GM19328 (cell line): ENCODE results near the gene PARD3B.

ENCODE experiments used
- ATAC-seq: cut with Tn5 transposase; IDR thresholded peaks from one replicate; pipeline ENCODE4 v1.9.1; 2021; ENCODE audit warnings: mild to moderate bottlenecking, moderate library complexity; ENCODE audit not compliant: unreplicated experiment

The PARD3B gene

DNA sequence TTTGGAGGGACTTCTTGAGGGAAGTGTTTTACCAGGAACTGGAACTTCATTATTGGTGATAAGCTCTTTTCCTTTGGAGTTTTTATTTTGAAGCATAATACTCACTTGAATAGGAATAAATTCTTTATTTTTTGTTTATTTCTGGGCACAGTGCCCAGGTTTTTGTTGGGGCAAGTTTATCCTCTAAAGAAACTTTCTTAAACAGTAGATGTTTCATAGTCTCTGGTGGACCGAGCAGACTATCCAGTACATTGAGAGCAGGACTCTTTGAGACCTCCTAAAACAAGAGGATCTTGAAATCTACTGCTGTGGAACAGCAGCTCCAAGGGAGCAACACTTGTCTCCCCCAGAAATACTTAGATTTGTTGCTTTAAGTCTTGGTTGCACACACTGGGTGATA lies 109.4 kb downstream of the PARD3B start:
- ATAC-seq, result no peak

DNA sequence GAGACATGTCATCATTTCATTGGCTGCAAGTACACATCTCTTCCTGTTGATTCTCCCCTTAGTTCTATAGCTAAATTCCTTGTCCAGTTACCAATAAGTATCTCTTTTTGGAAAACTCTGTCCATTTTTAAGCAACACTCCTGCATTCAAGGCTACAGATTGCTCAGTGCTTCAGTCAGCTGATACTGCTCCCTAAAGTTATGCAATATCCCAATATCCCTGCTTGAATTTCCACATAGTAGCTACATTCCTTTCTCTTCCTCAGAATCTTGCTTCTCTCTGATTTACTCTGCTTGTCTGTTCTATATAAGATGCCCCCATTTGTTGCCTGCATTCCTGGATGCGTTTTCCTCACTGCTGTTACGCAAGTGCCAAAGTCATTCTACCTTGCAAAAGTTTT lies 109.8 kb downstream of the PARD3B start:
- no peak for ATAC-seq

DNA sequence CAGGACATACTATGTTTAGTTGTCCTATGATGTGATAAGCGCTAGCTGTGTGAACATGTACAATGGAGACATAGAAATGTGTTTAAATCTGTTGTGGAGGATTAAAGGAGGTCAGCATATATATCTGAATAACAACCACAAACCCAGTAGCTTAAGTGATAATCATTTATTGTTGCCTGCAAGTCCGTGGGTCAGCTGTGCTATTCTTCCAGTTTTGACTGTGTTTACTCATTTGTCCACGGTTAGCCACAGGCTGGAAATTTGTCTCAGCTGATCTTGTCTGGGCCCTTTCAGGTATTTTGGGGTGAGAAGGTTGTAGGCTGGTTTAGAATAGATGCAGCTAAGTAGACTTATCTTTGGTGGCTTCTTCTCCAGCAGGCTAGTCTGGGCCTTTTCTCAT lies 110.4 kb downstream of the PARD3B start:
- no peak for ATAC-seq

DNA sequence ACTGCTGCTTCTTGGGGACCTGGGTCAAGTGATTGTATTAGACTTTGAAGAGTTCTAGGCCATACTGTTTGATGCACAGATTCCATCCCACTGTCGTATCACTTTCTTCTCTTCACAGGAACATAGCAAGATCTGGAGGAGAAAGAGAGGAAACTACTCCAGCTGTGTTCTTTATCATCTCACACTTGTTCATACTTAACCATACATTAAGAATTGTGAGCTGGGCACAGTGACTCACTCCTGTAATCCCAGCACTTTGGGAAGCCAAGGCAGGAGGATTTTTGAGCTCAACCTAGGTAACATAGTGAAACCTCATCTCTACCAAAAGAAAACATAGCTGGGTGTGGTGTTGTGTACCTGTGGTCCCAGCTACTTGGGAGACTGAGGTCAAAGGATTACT lies 111.7 kb downstream of the PARD3B start:
- no peak for ATAC-seq

DNA sequence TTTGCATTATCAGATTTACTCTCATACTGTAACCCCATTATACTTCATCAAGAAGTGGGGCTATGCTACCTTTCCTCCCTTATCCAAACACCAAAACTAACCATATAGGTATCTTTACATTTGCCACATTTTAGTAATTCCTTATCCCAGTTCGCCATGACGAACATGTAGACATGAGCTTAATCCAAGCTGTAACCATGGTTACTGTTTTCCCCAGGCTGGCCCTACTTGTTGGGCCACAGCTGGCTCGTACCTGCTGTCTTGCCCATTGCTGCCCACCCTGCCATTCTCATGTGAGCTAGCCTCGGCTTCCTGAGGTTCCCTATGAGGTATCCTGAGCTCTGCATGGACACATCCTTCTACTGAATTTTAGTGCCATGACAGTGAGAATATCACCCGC lies 117.7 kb downstream of the PARD3B start:
- ATAC-seq, result no peak

DNA sequence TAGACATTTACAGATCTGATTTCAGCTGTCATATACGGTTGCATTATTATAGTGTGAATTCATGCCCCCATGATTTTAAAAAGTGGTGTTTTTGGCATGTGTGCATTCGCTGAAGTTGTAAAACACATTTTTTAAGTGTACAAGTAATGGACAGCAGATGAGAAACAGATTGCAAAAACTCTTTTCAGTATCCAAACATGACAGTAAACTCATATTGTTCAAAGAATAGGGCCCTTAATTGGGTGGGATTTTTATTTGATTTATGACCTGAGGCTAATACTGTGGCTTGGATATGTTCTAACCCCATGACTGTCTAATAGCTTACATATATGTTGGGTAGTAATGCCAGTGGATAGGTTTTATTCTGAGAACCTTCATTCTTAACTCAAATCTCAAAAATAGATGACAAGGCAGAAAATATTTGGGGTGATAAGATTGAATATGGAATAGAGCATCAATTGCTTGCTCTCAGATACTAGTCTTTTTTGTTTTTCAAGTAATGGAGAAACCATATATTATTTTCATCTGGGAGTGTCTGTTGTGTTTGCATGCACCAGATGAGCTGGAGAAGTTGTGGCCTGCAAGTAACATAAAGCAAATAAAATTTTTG lies 118.6 kb downstream of the PARD3B start:
- ATAC-seq, result no peak

DNA sequence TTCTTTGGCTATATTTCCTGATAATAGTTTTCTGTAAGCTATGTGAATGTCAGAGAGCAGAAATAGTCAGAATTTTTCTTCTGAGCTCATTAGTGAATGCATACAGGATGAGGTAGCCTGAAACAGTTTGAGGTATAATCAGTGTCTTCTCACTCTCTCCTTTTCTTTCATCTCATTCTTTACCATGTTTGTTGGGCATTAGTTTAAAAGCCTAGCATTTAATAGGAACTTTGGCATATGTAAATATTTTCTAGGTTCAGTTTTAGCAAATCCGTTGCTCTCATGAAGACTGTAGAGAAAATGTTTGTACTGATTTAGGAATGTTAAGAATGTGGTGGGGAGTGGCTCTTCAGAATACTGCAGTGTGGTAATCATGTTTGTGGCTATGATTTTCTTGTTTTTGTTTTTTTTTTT lies 119.4 kb downstream of the PARD3B start:
- no peak for ATAC-seq

DNA sequence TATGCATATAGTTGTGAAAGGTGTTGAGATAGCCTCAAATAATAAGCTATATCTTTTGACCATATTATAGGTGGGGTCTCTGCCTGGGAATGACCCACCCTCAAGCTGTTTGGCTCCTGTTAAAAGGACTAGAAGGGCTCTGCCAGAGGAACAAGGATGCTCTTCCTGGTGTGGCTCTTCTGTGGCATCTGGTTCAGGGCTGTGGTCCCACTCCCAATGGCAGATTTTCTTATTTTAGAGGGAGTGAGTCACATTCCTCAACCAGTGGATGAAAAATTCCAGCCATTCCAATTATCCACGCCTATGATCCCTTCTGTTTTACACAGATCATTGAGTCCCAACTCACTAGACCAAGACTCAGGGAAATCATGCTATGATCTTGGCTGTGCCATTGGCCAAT lies 119.9 kb downstream of the PARD3B start:
- no peak for ATAC-seq

DNA sequence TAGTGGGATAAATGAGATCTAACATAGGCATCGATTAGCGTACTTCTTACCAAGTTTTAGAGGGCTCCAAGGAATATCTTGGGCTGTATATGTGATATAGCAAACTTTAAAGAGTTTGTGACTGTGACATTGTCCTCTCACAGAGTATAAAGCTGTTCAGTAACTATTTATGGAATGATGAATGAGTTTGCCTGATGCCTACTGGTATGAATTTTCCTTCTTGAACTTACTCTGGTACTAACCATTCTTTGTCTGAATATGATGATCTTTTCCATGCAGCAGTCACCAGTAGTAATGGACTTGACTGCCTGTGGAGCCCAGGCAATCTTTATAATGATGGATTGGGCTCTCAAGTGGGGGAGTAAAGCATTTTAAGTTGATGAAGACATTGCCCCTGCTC lies 120.5 kb downstream of the PARD3B start:
- no peak for ATAC-seq

DNA sequence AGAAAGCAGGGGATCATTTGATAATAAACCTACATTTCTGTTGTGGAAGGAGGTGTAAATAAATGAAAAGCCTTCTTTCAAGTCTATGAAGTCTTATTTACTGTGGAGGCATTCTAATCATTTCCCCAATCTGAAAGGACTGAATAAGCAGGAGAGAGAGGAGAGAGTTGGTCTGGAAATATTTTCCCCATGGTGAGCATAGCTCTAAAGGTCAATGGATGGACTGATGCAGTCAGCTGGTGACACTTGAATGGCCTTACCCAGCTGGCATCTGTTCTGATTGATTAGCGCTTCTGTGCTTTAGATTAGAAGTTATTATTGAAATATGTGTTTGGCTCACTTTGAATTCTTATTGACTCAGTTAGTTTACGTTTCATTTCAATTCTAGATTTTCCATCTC lies 122.7 kb downstream of the PARD3B start:
- no peak for ATAC-seq

DNA sequence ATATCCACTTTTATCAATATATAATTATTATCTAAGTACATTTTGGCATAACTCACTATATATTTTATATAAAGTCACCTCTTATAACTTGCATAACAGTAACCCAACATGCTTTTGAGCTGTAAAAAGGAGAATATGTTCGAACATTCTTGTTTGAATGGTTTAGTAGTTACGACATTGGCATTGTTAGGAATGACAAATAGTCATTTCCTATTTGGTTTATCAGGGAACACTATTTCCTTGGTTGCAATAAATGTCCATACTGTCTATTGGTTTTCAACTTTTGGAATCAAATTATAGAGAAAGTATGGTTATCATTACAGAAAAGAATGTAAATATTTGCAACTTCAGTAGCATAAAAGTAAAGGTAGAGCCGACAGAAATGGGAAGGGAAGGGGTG lies 124.1 kb downstream of the PARD3B start:
- ATAC-seq, result no peak

DNA sequence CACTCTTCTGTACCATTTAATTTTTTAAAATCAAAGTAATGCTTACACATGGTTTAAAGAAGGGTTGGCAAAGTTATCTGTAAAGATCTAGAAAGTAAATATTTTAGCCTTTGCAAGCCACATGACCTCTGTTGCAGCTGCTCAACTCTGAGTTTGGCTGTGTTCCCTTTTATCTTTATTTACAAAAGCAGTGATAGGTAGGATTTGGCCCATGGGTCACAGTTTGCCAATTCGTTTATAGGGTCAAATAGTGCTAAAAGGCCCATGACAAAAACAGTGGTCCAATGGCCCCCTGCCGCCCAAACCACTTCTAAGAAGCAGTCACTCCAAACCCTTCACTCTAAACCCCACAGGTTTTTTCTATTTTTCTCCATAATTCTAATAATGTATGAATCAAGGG lies 124.8 kb downstream of the PARD3B start:
- ATAC-seq, result no peak

DNA sequence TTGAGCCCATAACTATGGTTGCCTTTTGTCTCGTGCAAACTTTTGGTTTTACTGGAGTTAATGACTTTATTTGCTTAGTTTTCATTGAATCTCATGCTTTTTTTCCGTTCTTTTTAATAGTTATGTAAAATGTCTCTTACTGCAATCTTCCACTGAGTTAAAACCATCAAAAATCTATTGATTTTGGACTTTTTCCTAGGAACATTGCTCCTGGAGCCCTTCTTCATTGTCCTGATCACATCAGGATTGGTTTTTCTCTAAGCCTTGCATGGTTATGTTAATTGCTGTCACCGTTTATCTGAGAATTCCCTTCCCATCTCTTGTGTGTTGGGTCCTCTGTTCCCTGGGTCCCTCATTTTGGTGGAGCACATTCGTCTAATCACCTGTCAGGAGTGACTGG lies 125.5 kb downstream of the PARD3B start:
- ATAC-seq, result no peak

DNA sequence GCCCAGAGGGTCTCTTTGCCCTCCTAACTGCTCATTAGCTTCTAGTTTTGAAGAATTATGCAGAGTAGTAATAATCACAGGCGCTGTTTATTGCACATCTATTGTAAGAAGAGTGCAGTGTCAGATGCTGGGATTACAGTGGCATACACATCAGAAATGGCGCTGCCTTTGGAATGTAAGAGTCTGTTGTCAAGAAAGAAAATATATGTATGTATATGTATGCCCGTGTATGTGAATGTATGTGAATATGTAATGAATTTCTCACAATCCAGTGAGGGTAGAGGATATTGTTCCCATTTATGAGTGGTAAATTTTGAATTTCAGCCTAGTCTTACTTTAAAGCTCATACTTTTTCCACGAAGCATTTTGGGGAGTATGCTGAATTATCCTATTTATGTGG lies 127.5 kb downstream of the PARD3B start:
- no peak for ATAC-seq

DNA sequence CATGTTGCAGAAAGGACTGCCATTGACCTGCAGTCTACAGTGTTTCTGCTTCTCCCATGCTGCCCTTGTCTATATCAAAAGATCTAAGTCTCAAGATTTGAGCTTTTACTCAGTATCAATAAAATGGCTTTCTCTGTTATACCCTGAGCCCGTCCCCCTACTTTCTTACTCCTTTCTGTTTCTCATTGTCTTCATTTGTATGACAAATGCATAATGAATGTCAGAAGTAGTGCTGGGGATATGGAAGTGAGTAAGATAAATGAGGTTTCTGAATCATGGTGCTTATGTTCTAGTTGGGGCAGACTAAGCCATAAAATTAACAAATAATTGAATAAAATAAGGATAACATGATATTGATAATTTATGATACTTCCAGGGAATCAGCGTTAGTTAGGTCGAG lies 128.6 kb downstream of the PARD3B start:
- ATAC-seq, result no peak

DNA sequence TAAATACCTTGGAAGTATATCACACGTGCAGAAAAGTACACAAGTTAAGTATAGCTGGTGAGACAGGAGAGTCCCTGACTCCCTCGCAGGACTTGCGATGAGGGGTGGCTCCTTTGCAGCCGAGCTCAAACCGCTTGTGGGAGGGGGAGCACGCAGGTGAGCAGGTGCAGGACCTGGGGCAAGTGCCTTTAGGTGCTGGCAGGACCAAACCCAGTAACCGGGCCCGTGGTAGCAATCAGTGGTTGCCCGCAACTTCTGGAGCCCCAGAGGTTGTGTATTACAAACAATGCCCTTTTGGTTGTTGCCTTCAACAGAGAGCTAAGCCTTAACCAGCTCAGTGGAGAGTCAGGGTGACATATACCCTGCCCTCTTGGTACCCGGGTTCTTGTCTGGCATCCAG lies 132.8 kb downstream of the PARD3B start:
- no peak for ATAC-seq

DNA sequence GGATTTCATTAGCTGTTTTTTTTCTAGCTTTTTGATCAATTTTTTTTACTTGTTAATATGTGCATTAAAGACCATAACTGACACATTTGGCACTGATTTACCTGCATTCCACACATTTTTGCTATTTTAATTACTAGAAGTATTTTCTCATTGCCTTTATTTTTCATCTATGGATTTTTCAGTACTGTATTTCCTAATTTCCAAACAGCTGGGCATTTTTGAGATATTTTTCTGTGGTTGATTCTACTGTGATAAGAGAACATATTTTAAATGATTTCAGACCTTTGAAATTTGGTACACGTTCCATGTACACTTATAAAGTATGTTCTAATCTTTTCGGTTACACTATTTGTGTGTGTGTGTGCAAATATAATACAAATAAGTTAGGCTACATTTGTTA lies 135.3 kb downstream of the PARD3B start:
- ATAC-seq, result no peak

DNA sequence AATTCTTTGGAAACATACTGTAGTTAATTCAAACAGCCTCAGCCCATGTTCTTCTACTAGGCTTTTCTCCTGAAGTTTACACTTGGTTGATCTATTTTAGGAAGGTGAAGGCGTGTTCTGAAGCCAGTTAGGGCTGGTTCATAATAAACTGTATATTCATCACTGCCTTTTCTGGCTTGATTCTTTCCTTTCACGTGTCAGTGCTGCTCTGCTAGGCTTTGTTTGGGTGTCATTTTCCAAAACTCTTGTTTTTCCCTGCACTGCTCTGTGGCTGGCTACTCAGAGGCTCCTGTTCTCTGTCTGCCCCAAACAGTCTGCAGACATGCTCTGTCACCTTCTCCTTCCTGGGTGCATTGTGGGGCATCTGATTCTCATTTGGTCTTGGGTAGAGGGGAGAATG lies 136.1 kb downstream of the PARD3B start:
- no peak for ATAC-seq

DNA sequence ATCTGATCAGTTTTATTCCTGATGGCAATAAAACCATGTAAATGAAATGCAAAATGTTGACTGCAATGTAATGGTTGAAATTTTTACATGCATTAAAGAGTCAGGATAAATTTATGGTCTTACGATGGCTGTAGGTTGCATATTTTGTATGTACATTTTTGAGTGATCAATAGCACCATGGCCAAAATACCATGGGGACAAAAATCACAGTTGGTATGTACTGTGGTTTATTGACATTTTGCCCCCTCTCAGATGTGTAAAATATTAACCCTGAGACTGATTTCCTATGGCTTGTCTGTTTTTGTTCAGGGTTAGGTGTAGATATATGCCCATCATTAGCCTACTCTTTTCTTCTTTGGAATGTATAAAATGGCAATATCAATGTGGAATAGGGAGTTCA lies 138.1 kb downstream of the PARD3B start:
- ATAC-seq, result no peak

DNA sequence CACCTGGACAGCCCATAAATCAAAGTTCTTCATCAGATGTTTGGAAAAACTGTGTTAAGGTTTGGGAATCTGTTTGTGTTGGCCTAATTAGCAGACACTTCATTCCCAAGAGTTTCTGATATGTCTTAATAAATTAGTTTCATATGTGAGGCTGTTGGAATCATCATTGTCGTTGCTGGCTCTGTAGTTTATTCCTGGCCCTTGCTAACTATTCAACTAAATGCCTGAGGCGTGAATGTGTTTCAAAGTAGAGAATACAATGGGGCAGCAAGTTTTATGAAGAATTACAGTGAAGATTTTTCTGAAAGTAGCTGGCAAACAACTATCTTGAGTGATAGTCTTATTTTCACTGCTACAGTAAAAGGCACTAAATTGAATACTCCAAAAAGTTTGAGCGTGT lies 141.1 kb downstream of the PARD3B start:
- no peak for ATAC-seq

DNA sequence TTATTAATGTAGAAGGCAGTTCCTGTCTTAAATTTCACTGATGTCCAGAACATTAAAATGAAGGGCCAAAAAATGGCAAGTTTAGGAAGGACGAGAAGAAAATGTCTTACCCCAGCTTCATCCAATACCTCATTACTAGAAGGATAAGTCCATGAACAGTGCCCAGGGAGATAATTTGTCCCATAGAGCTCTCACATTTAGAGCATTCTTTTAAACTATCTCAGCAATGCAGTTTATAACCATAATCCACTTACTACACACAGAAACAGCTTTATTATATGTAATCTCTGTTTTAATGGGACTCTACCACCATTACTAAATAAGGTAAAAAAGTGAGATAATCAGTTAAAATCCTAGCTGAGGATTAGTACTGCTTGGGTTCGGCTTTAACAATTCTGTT lies 142.5 kb downstream of the PARD3B start:
- no peak for ATAC-seq

DNA sequence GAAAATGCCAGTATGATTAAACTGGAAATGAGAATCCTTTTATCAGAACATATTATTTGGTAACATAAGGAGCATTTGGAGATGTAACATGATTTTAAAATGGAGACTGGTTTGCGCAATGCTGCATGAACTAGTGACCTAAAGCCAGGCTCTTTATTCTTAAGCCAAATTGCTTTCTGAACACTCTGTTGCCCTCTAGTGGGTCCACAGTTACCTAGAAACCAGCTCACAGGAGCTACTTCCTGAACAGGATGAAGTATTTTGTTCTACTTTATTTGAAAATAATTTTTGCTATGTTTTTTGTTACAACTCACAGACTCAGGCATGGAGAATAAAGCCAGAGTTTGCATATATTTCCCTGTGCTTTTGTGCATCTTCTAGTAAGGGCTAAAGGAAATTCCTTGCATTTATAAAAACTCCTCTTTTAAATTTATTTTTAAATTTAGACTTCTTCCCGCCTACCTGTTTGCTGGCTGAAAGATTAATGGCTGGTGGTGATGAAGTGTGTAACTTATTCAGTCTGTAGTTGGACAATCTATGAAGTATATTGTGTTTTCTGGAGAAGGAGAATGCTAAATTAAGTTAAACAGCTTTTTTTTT lies 146.7 kb downstream of the PARD3B start:
- ATAC-seq, result peak; percentile 55

DNA sequence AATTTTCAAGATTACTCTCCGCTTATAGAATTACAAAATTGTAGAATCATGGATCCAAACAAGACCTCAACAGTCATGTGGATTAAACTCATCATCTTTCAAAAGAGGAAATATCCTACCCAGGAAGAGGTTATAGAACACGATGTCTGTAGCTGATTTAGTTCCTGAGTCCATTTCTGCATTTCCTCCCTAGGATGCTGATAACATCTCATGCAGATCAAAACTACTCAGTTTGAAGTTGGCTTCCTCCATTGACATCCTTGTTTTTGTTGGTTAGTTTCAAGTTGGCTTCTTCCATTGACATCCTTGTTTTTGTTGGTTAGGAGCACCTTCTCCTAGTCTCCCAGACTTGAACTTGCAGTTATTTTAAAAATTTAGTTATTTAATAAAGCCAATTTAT lies 147.5 kb downstream of the PARD3B start:
- no peak for ATAC-seq
